ENCODE measurements around the gene LCE1C.

The LCE1C gene

DNA sequence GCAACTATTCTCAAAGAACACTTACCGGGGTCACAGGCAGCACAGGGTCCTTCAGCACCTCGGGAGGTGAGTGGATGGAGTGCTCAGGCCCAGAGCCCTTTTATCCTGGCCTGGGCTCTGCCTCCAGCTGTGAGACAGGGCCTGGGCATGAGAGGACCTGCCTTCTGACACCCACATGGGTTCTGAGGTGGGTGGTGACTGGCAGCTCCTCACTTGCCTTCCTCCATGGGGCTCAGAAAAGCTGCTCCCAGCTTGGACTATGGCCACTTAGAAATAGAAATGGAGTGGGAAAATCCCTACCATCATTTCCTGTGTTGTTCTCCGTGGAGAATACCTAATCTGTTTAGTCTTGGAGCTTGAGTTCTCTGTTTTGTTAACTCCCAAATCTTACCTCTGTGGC, at the start of gene LCE1C:
LCE1C (minus strand) TSS at position 76 of the 400 bp plus-strand sequence. CDS start 1,173 bp downstream, outside the sequence.
- no peak for DNase-seq

- DNase-seq = no peak
Observed at GRCh38 chr1:152855661-152856060, 49.2 kb upstream of the LCE1C start.

GRCh38 chr1:152842556-152842955, 36.1 kb upstream of the LCE1C start, which contains the start of gene LCE6A:
TSS of gene LCE6A (plus strand) at chr1:152842856. CDS start at chr1:152843521, 665 bp downstream.
- no peak for DNase-seq

DNA sequence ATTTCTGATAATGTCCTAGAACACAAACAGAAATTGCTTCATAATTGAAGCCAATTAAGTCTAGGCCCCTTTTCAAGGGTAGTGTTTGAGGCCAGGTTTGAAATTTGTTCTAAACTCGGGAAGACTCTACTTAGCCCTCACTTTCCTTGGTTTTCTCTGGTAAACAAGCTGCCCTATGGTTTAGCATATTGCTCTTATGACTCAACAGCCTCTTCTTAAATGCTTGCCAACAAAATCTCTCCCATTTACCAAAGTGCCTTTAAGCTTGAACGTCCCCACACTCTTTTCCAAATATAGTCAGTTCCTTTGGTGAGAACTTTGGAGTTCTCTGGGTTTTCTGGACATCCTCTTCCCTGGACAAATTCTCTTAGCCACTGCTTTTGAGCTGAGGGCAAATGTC, 30.4 kb upstream of the LCE1C start:
- DNase-seq = no peak

GRCh38 chr1:152827173-152827572, 20.7 kb upstream of the LCE1C start, which contains the start of gene LCE1A:
TSS of gene LCE1A (plus strand) at chr1:152827473. CDS start at chr1:152827473, 0 bp downstream.
- DNase-seq = no peak

- DNase-seq = no peak
Observed at GRCh38 chr1:152824964-152825363, 18.5 kb upstream of the LCE1C start.

- no peak for DNase-seq
Observed at GRCh38 chr1:152823294-152823693, 16.8 kb upstream of the LCE1C start.

GRCh38 chr1:152817309-152817708, 10.9 kb upstream of the LCE1C start:
- DNase-seq = no peak

- no peak for DNase-seq
Observed at GRCh38 chr1:152811671-152812070, 5.2 kb upstream of the LCE1C start, which contains the start of gene LCE1B. TSS of gene LCE1B (plus strand) at chr1:152811971. CDS start at chr1:152812447, 476 bp downstream.

GRCh38 chr1:152811050-152811449, 4.6 kb upstream of the LCE1C start:
- no peak for DNase-seq

- no peak for DNase-seq
Observed at GRCh38 chr1:152801333-152801732, 5.1 kb downstream of the LCE1C start.

- no peak for DNase-seq
Observed at GRCh38 chr1:152796421-152796820, 10.0 kb downstream of the LCE1C start, which contains the start of gene LCE1D. TSS of gene LCE1D (plus strand) at chr1:152796721. CDS start at chr1:152797795, 1,074 bp downstream.

DNA sequence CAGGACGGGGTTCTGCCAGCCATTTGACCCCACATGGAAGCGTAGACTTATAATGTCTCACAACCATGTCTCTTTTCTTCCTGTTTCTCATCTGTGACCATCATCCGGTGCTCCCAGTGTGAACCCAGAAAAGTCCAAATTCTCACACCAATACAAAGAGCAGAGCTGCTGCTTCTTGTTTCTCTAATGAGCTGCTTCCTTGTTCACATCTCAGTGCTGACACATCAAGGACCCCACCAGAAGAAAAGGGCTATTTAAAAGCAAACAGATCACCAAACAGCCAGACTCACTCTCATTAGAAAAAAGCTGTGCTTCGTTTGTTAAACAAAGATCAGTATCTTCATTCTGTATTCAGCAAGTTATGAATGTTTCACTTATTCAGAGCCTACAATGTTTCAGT, 10.8 kb downstream of the LCE1C start:
- DNase-seq = no peak

DNA sequence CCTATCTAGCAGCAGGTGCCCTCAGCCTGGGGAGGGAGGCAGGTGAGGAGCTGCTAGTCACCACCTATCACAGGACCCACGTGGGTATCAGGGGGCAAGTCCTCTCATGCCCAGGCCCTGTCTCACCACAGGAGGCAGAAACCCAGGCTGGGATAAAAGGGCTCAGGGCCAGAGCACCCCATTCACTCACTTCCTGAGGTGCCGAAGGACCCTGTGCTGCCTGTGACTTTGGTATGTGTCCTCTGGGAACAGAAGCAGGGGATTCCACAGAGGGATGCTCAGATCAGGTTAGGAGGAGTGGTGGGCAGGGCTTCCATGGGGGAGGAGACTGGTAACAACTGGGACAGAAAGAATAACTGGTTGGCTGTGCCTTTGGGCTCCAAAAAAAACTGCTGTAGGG, 20.4 kb downstream of the LCE1C start, which contains the start of gene LCE1E:
LCE1E (plus strand) TSS at position 181 of the 400 bp plus-strand sequence. CDS start 1,043 bp downstream, outside the sequence.
- DNase-seq = peak; percentile 84

DNA sequence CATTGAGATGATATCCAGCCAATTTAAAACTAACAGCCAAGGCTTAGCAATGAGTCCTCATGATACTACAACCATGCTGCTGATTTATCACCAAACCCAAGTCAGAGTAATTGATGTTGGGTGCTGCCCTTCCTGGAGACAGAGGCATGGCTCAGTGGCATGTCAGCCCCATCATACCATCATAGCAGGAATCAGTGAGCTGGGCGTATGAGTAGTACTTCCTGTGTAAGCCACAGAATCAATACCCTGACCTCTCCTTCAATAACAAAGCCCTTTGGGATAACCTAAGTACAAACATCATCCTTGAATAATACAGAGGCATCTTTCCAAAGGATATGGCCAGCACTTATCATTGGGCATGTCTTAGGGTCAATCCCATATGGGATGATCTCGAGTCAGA, 23.4 kb downstream of the LCE1C start:
- DNase-seq = no peak

GRCh38 chr1:152777510-152778137, 28.8 kb downstream of the LCE1C start:
- no peak for DNase-seq

DNA sequence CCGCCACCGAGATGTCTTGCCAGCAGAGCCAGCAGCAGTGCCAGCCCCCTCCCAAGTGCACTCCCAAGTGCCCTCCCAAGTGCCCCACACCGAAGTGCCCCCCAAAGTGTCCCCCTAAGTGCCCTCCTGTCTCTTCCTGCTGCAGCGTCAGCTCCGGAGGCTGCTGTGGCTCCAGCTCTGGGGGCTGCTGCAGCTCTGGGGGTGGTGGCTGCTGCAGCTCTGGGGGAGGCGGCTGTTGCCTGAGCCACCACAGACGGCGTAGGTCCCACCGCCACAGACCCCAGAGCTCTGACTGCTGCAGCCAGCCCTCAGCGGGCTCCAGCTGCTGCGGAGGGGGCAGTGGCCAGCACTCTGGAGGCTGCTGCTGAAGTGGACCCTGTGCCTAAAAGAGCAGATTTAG, 30.1 kb downstream of the LCE1C start:
- DNase-seq = no peak

GRCh38 chr1:152774875-152775274, 31.6 kb downstream of the LCE1C start, which contains the start of gene LCE1F:
TSS of gene LCE1F (plus strand) at chr1:152775140. CDS start at chr1:152776372, 1,232 bp downstream.
- no peak for DNase-seq

GRCh38 chr1:152770411-152770810, 36.0 kb downstream of the LCE1C start:
- DNase-seq = no peak

- DNase-seq = no peak
Observed at GRCh38 chr1:152768847-152769533, 37.5 kb downstream of the LCE1C start.

- no peak for DNase-seq
Observed at GRCh38 chr1:152761609-152762213, 44.7 kb downstream of the LCE1C start.

DNA sequence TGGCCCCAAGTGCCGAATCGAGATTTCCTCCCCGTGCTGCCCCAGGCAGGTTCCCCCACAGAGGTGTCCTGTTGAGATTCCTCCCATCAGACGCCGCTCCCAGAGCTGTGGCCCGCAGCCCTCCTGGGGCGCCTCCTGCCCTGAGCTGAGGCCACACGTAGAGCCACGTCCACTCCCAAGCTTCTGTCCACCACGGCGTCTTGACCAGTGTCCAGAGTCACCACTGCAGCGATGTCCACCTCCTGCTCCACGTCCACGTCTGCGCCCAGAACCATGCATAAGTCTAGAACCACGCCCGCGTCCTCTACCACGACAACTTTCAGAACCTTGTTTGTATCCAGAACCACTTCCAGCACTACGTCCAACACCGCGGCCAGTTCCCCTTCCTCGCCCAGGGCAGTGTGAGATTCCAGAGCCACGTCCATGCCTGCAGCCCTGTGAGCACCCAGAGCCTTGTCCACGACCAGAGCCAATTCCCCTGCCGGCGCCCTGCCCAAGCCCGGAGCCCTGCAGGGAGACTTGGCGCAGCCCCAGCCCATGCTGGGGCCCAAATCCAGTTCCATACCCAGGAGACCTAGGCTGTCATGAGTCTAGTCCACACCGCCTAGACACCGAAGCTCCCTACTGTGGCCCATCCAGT, 45.8 kb downstream of the LCE1C start:
- no peak for DNase-seq
